SH-SY5Y (cell line): Measurements from ENCODE around the gene EFNB2.

Experiments
- GATA2 ChIP-seq: IDR thresholded peaks from 2 replicates; pipeline ENCODE4 v1.6.1; 2011; ENCODE audit warnings: mild to moderate bottlenecking, low read depth, low read length
- GATA3 ChIP-seq: IDR thresholded peaks from 2 replicates; pipeline ENCODE4 v1.6.1; 2011; ENCODE audit warnings: low read depth, mild to moderate bottlenecking, low read length, moderate library complexity

DNA sequence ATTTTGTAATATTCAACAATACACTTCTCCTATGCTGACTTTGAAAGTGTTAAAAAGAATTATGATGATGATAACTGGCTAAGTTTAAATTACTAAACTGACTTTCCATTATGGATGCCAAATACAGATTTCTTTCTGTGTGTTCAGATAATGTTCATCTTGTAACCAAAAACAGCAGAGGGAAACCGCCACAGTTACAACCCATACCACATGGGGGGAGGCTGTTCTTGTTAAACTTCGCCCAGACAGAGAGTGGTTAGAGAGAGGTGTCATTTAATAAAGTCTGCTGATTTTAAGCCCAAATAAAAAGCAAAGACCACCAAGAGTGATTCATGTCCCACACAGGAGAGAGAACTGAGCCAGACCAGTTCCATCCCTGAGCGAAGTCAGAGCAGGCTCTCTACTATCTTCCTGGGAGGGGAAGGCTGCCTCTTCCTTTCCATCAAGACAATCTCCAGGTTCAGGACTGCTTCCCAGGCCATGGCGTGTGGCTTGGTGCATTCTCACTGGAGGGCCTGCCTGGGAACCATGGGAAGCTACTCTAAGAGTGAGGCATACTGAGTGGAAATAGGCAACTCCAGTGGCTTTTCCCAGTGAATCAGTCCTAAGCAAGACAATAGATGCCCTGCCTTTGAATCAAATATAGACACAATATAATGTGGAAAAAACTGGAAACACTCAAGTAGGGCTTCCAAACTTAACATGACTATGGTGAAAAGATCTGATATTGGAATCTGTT lies 18.2 kb downstream of the EFNB2 start:
- TF ChIP-seq GATA2 (no peak), GATA3 (no peak)
